HG03060 (cell line): ENCODE data around the gene PKD2L1.
"Not testable (repeated sequence)": the region's sequence is repeated elsewhere in the genome, so short reads cannot be mapped to it uniquely, and the experiment has no call there.

Source experiments
- ATAC-seq: cut with Tn5 transposase; IDR thresholded peaks from one replicate; pipeline ENCODE4 v1.9.1; 2021; ENCODE audit warnings: low read depth, moderate number of reproducible peaks; ENCODE audit not compliant: unreplicated experiment

PKD2L1 gene

GRCh38 chr10:100288196-100288595 is 41.8 kb downstream of the PKD2L1 start:
- no peak for ATAC-seq

- ATAC-seq = no peak
Measured at GRCh38 chr10:100287756-100288155, 42.3 kb downstream of the PKD2L1 start.

GRCh38 chr10:100286051-100287033 is 43.7 kb downstream of the PKD2L1 start, which contains the start of gene BLOC1S2:
TSS of gene BLOC1S2 (minus strand) at chr10:100286680. CDS start at chr10:100286659, 21 bp downstream.
- ATAC-seq = peak; percentile 47

- not testable (repeated sequence) for ATAC-seq
Measured at GRCh38 chr10:100285326-100285725, 44.7 kb downstream of the PKD2L1 start.

GRCh38 chr10:100282907-100283306 is 47.1 kb downstream of the PKD2L1 start:
- no peak for ATAC-seq

- not testable (repeated sequence) for ATAC-seq
Measured at GRCh38 chr10:100276971-100277370, 53.1 kb downstream of the PKD2L1 start.

GRCh38 chr10:100267239-100268104 is 62.6 kb downstream of the PKD2L1 start, which contains the start of gene CWF19L1:
TSS of gene CWF19L1 (minus strand) at chr10:100267638. CDS start at chr10:100267593, 45 bp downstream.
- no peak for ATAC-seq

- ATAC-seq = no peak
Measured at GRCh38 chr10:100265821-100266485, 64.1 kb downstream of the PKD2L1 start.

- no peak for ATAC-seq
Measured at GRCh38 chr10:100254191-100254590, 75.8 kb downstream of the PKD2L1 start.

- no peak for ATAC-seq
Measured at GRCh38 chr10:100253041-100253440, 77.0 kb downstream of the PKD2L1 start.

GRCh38 chr10:100248820-100249219 is 81.2 kb downstream of the PKD2L1 start:
- no peak for ATAC-seq

GRCh38 chr10:100245484-100246220 is 84.4 kb downstream of the PKD2L1 start:
- ATAC-seq = no peak

GRCh38 chr10:100239851-100240250 is 90.2 kb downstream of the PKD2L1 start:
- no peak for ATAC-seq

- no peak for ATAC-seq
Measured at GRCh38 chr10:100238429-100238828, 91.6 kb downstream of the PKD2L1 start.
